B cell (primary cell): ENCODE data around the gene SEC16B.

Experiments used
- CTCF ChIP-seq: fragments of 200-600 bp; IDR thresholded peaks from one replicate; pipeline ENCODE4 v1.8.0; 2022; ENCODE audit warnings: antibody characterized with exemption, mild to moderate bottlenecking
- EZH2 ChIP-seq: IDR thresholded peaks from 2 replicates; pipeline ENCODE4 v1.6.1; 2012; ENCODE audit warnings: borderline replicate concordance, low read depth, mild to moderate bottlenecking, moderate library complexity, low read length; ENCODE audit not compliant: insufficient read depth, poor library complexity, severe bottlenecking

GRCh38 chr1:177915641-177916040, 54.2 kb downstream of the SEC16B start:
- TF ChIP-seq CTCF (no peak), EZH2 (no peak)
